ENCODE measurements around the gene ARMC2. TPM values are rescaled to one million over a fixed set of nuclear protein-coding genes. Genes with fewer than 3 reads are reported as not detected.
"Not testable (repeated sequence)": the region's sequence is repeated elsewhere in the genome, so short reads cannot be mapped to it uniquely, and the experiment has no call there.

ARMC2 gene
- total RNA-seq, 1 donor from 2014 or later: 5.8 TPM

- DNase-seq (ENCODE audit: low spot score): no peak
Observed at GRCh38 chr6:108952776-108953486, 104.7 kb downstream of the ARMC2 start.

DNA sequence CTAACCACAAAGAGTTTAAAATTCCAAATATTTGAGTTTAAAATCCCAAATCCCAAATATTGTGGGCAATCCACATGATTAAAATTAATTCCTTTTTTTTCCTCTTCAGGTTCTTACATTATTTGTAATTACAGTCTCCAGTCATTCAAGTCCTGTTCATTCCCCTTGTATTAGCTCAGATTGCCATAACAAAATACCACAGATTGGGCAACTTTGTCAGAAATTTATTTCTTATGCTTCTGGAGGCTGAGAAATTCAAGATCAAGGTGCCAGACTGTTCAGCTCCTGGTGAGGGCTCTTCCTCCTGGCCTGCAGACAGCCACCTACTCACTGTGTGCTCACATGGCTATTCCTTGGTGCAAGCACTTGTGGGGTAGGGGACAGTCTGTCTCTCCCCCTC, 105.5 kb downstream of the ARMC2 start:
- DNase-seq (ENCODE audit: low spot score): no peak

DNA sequence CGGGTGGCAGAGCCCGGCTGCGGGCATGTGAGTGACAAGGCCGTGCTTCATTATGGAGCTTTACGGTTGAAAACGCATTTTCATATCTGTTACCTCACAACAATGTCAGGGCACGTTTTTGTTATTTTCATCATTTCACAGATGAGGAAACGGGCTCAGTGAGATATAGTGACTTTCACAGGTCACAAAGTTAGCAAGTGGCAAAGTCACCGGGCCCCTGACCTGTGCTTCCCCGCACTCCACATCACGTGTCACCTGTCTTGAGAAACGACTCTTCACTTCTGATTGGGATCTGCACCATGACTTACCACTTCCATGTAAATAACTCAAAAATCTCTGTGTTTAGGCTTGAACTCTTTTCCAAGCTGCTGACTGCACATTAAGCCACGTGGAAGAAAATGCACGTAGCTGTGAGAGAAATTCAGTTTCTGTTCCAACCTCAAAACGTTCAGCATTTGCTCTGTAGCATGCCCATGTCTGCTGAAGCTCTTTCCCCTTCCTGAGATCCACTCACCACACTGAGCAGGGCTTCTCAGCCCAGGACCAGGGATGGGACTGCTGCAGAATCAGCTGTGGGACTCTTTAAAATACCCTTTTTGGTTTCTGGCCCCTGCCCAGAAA, 107.2 kb downstream of the ARMC2 start:
- DNase-seq (ENCODE audit: low spot score): no peak

DNA sequence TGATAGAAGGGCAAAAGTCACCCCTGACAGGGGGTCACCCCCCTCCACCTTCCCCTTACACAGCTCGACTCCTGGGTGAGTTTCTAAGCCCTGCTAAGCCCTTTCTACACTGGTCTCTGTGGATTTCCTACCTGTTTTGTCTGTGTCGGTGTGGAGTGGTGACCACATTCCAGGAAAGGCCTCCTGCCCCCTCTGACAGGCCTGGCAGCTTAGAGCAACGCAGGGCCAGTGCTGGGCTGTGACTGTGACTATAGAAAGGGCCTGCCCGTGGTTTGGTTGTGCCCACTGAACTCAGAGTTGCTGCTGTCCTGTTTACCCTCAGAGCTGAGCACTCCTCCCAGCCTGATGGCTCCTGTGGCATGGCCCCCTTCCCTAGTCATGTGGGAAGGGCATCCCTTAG, 109.0 kb downstream of the ARMC2 start:
- DNase-seq (ENCODE audit: low spot score): no peak

DNA sequence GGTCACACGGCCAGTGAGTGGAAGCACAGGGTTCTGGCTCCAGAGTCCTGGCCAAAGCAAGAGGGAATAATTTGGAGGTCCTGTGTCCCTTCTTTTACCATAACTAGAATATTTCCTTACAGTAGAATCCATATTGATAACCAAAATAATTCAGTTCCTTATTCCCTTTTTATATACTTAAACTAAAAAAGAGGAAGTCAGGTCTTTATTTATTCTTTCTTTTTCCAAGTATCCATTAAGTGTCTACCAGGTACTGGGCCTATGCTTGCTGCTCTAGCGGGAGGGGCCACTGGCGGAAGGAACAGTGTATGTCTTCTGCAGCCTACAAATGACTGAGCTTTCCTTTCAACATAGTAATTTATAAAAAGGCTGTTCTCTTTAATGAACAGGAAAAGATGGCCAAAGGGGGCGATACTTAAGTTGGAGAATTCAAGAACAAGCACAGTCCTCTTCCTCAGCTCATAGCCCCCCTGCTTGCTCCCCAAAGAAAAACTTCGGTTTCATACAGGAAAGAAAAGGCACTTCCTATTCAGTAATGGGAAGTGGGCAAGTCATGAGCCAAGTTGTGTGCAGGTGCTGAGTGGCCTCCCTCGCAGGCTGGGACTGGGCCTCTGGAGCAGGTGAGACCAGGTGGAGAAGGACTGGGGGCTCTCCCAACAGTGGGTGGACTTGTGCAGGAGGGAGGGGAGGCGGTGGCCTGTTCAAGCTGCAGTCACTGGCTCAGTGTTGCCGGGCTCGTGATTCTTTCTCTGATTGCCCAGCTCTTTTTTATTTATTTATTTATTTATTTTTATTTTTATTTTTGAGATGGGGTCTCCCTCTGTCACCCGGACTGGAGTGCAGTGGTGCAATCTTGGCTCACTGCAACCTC, 110.9 kb downstream of the ARMC2 start:
- no peak for DNase-seq (ENCODE audit: low spot score)

GRCh38 chr6:108959972-108960582, 111.9 kb downstream of the ARMC2 start:
- no peak for DNase-seq (ENCODE audit: low spot score)

DNA sequence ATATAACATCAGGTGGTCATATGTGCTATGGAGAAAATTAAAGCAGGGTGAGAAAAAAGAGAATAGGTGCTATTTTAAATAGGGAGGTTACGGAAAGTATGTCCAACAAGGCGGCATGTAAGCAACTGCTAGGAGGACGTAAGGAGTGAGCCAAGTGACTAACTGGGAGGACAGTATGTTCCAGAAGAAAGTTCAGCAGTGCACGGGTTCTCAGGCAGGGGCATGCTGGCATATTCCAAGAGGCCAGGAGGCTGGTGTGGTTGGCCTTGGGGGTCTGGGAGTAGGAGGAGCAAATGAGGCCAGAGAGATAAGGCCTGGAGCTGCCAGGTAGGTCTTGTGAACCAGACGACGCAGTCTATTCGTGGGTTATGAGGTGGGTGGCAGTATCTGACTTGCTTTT, 112.4 kb downstream of the ARMC2 start:
- no peak for DNase-seq (ENCODE audit: low spot score)

GRCh38 chr6:108961077-108961476, 112.9 kb downstream of the ARMC2 start:
- no peak for DNase-seq (ENCODE audit: low spot score)

- DNase-seq (ENCODE audit: low spot score): no peak
Observed at GRCh38 chr6:108961985-108962384, 113.8 kb downstream of the ARMC2 start.

DNA sequence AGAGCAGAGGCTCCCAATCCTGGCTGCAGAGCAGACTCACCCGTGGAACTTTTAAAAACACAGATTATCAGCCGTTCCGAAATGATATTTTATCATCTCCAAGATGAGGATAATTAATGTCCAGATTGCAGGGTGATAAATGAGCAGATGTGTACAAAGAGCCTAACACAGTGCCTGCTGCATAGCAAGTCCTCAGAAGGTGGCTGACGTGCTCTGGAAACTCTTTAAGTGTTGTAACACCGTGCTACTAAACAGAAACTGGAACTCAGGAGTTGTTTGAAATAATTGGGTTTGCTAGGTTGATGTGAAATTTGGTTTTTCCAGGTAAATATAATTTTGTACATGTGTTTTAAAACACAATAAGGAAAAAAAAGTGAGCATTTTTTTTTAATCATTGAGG, 118.0 kb downstream of the ARMC2 start:
- DNase-seq (ENCODE audit: low spot score): no peak

GRCh38 chr6:108966855-108967755, 118.9 kb downstream of the ARMC2 start:
- no peak for DNase-seq (ENCODE audit: low spot score)

- no peak for DNase-seq (ENCODE audit: low spot score)
Observed at GRCh38 chr6:108968325-108969316, 120.4 kb downstream of the ARMC2 start.

- no peak for DNase-seq (ENCODE audit: low spot score)
Observed at GRCh38 chr6:108969776-108970175, 121.6 kb downstream of the ARMC2 start.

- DNase-seq (ENCODE audit: low spot score): no peak
Observed at GRCh38 chr6:108974201-108974600, 126.0 kb downstream of the ARMC2 start.

DNA sequence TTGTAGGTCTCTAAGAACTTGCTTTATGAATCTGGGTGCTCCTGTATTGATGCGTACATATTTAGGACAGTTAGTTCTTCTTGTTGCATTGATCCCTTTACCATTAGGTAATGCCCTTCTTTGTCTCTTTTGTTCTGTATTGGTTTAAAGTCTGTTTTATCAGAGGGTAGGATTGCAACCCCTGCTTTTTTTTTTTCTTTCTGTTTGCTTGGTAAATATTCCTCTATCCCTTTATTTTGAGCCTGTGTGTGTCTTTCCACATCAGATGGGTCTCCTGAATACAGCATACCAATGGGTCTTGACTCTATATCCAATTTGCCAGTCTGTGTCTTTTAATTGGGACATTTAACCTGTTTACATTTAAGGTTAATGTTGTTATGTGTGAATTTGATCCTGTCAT, 130.4 kb downstream of the ARMC2 start:
- DNase-seq (ENCODE audit: low spot score): not testable (repeated sequence)

DNA sequence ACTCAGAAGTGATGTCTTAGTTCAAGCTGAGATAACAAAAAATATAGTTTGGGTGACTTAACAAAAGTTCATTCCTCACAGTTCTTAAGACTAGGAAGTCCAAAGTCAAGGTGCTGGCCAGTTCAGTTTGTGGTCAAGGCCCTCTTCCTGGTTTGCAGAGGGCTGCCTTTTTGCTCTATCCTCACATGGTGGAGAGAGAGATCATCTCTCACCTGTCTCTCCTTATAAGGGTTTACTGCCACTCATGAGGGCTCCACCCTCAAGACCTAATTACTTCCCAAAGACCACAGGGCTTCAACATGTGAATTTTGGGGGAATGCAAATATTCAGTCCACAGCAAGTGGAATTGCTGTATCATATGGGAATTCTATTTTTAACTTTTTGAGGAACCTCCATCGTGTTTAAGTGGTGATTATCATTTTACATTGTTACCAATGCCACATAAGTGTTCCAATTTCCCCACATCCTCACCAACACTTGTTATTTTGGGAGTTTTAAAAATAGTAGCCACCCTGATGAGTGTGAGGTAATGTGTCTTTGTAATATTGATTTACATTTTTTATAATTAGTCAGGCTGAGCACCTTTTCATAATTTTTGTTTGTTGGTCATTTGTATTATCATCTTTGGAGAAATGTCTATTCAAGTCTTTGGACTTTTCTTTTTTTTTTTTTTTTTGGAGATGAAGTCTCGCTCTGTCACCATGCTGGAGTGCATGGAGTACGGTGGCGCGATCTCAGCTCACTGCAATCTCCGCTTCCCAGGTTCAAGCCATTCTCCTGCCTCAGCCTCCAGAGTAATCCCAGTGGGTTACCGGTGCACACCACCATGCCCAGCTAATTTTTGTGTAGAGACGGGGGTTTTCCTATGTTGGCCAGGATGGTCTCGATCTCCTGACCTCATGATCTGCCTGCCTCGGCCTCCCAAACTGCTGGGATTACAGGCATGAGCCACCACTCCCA, 134.2 kb downstream of the ARMC2 start:
- no peak for DNase-seq (ENCODE audit: low spot score)

- DNase-seq (ENCODE audit: low spot score): no peak
Observed at GRCh38 chr6:108983151-108983550, 134.9 kb downstream of the ARMC2 start.

GRCh38 chr6:108985301-108985700, 137.1 kb downstream of the ARMC2 start:
- DNase-seq (ENCODE audit: low spot score): no peak

DNA sequence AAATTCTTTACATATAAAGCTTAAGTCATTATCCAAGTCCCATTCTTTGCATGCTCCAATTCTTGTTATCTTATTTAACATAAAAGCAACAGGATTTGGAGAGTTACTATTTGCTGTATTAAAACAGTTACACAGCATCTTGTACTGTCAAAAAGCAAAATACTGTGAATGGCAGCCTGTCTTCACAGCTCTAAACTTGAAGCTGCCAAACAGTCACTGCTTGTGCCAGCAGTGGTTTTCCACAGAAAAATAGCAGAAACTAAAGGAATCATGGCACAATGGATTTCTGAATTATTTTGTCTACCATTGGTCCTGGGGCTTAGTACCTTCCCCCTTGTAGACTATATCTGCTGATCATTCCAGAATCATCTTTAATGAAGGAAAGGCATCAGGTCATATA, 138.9 kb downstream of the ARMC2 start:
- no peak for DNase-seq (ENCODE audit: low spot score)
